WTC11 (cell line): ENCODE measurements around the gene SLK. TPM values are rescaled to one million over a fixed set of nuclear protein-coding genes. Genes with fewer than 3 reads are reported as not detected.

Experiments
- CREB1 ChIP-seq: sonication (generic); formaldehyde crosslinking; IDR thresholded peaks from 2 replicates; pipeline ENCODE4 v1.8.0; 2023; ENCODE audit warnings: mild to moderate bottlenecking, missing genetic modification reagents
- CREM ChIP-seq: sonication (generic); formaldehyde crosslinking; IDR thresholded peaks from 2 replicates; pipeline ENCODE4 v1.8.1; 2022; ENCODE audit warnings: mild to moderate bottlenecking, missing genetic modification reagents, moderate library complexity
- E2F1 ChIP-seq: sonication (generic); formaldehyde crosslinking; IDR thresholded peaks from 2 replicates; pipeline ENCODE4 v1.8.0; 2022; ENCODE audit warnings: mild to moderate bottlenecking, missing genetic modification reagents
- FOXP1 ChIP-seq: sonication (generic); formaldehyde crosslinking; IDR thresholded peaks from 2 replicates; pipeline ENCODE4 v1.8.0; 2022; ENCODE audit warnings: missing genetic modification reagents, mild to moderate bottlenecking, moderate library complexity, borderline replicate concordance
- JAZF1 ChIP-seq: fragments of 250-450 bp; sonication (Bioruptor Pico); IDR thresholded peaks from 2 replicates; pipeline ENCODE4 v1.9.0; 2021; ENCODE audit warnings: moderate library complexity, mild to moderate bottlenecking, inconsistent platforms
- MYBL2 ChIP-seq: sonication (generic); formaldehyde crosslinking; IDR thresholded peaks from 2 replicates; pipeline ENCODE4 v1.8.1; 2023; ENCODE audit warnings: mild to moderate bottlenecking, moderate library complexity, missing genetic modification reagents
- RORB ChIP-seq: fragments of 250-450 bp; sonication (Bioruptor Pico); IDR thresholded peaks from 2 replicates; pipeline ENCODE4 v1.9.0; 2021; ENCODE audit warnings: mild to moderate bottlenecking
- ZBTB43 ChIP-seq: sonication (generic); formaldehyde crosslinking; IDR thresholded peaks from 2 replicates; pipeline ENCODE4 v1.8.1; 2023; ENCODE audit warnings: mild to moderate bottlenecking, missing genetic modification reagents
- ZNF121 ChIP-seq: sonication (generic); formaldehyde crosslinking; IDR thresholded peaks from 2 replicates; pipeline ENCODE4 v1.8.0; 2023; ENCODE audit warnings: missing genetic modification reagents
- ZNF232 ChIP-seq: sonication (generic); formaldehyde crosslinking; IDR thresholded peaks from 2 replicates; pipeline ENCODE4 v1.8.0; 2022; ENCODE audit warnings: mild to moderate bottlenecking, missing genetic modification reagents
- total RNA-seq: library from RNA; stranded (reverse); gene quantifications from 3 replicates; pipeline ENCODE4 v1.2.3, GENCODE V29; 2021
- TF ChIP-seq, protein P1 (sequence below): sonication (generic); formaldehyde crosslinking; IDR thresholded peaks from 2 replicates; pipeline ENCODE4 v1.8.0; 2022; ENCODE audit warnings: missing genetic modification reagents
- TF ChIP-seq, protein P2 (sequence below): fragments of 250-450 bp; sonication (Bioruptor Pico); conservative IDR thresholded peaks from 2 replicates; pipeline ENCODE4 v1.9.0; 2021; ENCODE audit warnings: mild to moderate bottlenecking
- TF ChIP-seq, protein P3 (sequence below): fragments of 250-450 bp; sonication (Bioruptor Pico); IDR thresholded peaks from 2 replicates; pipeline ENCODE4 v1.9.0; 2021; ENCODE audit warnings: mild to moderate bottlenecking
- TF ChIP-seq, protein P4 (sequence below): fragments of 250-450 bp; sonication (Bioruptor Pico); IDR thresholded peaks from 2 replicates; pipeline ENCODE4 v1.9.0; 2021; ENCODE audit warnings: mild to moderate bottlenecking
- TF ChIP-seq, protein P5 (sequence below): fragments of 250-450 bp; sonication (Bioruptor Pico); IDR thresholded peaks from 2 replicates; pipeline ENCODE4 v1.8.0; 2021; ENCODE audit warnings: mild to moderate bottlenecking
- TF ChIP-seq, protein P6 (sequence below): sonication (generic); formaldehyde crosslinking; IDR thresholded peaks from 2 replicates; pipeline ENCODE4 v1.8.0; 2023; ENCODE audit warnings: missing genetic modification reagents

Gene SLK
- total RNA-seq, 1 experiment from 2014 or later: 19.2 TPM

- TF ChIP-seq, protein P1, sequence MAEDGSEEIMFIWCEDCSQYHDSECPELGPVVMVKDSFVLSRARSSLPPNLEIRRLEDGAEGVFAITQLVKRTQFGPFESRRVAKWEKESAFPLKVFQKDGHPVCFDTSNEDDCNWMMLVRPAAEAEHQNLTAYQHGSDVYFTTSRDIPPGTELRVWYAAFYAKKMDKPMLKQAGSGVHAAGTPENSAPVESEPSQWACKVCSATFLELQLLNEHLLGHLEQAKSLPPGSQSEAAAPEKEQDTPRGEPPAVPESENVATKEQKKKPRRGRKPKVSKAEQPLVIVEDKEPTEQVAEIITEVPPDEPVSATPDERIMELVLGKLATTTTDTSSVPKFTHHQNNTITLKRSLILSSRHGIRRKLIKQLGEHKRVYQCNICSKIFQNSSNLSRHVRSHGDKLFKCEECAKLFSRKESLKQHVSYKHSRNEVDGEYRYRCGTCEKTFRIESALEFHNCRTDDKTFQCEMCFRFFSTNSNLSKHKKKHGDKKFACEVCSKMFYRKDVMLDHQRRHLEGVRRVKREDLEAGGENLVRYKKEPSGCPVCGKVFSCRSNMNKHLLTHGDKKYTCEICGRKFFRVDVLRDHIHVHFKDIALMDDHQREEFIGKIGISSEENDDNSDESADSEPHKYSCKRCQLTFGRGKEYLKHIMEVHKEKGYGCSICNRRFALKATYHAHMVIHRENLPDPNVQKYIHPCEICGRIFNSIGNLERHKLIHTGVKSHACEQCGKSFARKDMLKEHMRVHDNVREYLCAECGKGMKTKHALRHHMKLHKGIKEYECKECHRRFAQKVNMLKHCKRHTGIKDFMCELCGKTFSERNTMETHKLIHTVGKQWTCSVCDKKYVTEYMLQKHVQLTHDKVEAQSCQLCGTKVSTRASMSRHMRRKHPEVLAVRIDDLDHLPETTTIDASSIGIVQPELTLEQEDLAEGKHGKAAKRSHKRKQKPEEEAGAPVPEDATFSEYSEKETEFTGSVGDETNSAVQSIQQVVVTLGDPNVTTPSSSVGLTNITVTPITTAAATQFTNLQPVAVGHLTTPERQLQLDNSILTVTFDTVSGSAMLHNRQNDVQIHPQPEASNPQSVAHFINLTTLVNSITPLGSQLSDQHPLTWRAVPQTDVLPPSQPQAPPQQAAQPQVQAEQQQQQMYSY (CRISPR knock-in tag): no peak
- TF ChIP-seq ZNF232 (no peak), JAZF1 (CRISPR knock-in tag) (no peak), ZNF121 (CRISPR knock-in tag) (no peak), CREB1 (CRISPR knock-in tag) (no peak), RORB (CRISPR knock-in tag) (no peak), ZBTB43 (CRISPR knock-in tag) (no peak), CREM (no peak), FOXP1 (CRISPR knock-in tag) (no peak), E2F1 (no peak), MYBL2 (CRISPR knock-in tag) (no peak)
- TF ChIP-seq, protein P2, sequence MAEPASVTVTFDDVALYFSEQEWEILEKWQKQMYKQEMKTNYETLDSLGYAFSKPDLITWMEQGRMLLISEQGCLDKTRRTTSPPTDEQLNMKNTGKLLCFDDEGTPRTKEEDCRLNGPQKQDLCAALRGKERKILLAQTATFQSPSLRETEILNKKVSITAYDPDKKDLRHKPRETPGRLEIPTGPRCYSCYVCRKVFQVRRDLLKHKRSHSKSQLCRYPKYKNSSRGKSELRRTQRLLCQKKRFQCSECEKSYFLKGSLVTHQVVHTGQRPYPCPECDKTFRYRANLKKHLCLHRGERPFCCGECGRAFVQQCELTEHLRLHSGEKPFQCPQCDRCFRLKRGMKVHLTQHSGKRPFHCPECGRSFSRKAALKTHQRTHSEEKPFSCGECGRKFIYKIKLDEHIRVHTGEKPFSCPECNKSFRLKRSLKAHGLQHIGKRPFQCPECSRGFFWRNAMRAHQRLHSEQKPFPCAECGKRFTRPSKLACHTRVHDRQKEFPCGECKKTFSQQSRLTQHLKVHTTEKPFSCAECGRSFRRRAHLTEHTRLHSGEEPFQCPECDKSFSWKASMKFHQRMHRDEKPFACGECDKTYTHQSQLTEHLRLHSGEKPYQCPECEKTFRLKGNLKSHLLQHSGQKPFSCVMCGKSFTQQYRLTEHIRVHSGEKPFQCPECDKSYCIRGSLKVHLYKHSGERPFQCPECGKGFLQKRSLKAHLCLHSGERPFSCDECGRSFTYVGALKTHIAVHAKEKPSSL (CRISPR knock-in tag): no peak
- TF ChIP-seq, protein P3, sequence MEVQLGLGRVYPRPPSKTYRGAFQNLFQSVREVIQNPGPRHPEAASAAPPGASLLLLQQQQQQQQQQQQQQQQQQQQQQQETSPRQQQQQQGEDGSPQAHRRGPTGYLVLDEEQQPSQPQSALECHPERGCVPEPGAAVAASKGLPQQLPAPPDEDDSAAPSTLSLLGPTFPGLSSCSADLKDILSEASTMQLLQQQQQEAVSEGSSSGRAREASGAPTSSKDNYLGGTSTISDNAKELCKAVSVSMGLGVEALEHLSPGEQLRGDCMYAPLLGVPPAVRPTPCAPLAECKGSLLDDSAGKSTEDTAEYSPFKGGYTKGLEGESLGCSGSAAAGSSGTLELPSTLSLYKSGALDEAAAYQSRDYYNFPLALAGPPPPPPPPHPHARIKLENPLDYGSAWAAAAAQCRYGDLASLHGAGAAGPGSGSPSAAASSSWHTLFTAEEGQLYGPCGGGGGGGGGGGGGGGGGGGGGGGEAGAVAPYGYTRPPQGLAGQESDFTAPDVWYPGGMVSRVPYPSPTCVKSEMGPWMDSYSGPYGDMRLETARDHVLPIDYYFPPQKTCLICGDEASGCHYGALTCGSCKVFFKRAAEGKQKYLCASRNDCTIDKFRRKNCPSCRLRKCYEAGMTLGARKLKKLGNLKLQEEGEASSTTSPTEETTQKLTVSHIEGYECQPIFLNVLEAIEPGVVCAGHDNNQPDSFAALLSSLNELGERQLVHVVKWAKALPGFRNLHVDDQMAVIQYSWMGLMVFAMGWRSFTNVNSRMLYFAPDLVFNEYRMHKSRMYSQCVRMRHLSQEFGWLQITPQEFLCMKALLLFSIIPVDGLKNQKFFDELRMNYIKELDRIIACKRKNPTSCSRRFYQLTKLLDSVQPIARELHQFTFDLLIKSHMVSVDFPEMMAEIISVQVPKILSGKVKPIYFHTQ (CRISPR knock-in tag): no peak
- TF ChIP-seq, protein P4, sequence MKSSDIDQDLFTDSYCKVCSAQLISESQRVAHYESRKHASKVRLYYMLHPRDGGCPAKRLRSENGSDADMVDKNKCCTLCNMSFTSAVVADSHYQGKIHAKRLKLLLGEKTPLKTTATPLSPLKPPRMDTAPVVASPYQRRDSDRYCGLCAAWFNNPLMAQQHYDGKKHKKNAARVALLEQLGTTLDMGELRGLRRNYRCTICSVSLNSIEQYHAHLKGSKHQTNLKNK (CRISPR knock-in tag): no peak
- TF ChIP-seq, protein P5, sequence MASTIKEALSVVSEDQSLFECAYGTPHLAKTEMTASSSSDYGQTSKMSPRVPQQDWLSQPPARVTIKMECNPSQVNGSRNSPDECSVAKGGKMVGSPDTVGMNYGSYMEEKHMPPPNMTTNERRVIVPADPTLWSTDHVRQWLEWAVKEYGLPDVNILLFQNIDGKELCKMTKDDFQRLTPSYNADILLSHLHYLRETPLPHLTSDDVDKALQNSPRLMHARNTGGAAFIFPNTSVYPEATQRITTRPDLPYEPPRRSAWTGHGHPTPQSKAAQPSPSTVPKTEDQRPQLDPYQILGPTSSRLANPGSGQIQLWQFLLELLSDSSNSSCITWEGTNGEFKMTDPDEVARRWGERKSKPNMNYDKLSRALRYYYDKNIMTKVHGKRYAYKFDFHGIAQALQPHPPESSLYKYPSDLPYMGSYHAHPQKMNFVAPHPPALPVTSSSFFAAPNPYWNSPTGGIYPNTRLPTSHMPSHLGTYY: no peak
- TF ChIP-seq, protein P6, sequence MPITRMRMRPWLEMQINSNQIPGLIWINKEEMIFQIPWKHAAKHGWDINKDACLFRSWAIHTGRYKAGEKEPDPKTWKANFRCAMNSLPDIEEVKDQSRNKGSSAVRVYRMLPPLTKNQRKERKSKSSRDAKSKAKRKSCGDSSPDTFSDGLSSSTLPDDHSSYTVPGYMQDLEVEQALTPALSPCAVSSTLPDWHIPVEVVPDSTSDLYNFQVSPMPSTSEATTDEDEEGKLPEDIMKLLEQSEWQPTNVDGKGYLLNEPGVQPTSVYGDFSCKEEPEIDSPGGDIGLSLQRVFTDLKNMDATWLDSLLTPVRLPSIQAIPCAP (CRISPR knock-in tag): no peak
Observed at GRCh38 chr10:103932271-103932670, 34.7 kb upstream of the SLK start (continued).
